Stimulated activated CD4-positive, alpha-beta T cell treated with anti-CD3 and anti-CD28 coated beads, Interleukin-15, amount 100 ng/mL, for 24 hours (primary cell): Measurements from ENCODE around the gene ZAR1L.

Experiments
- DNase-seq: peaks from one replicate; pipeline ENCODE4 v3.0.0-alpha.2; 2020

The ZAR1L gene

GRCh38 chr13:32300920-32301319 is 14.2 kb downstream of the ZAR1L start:
- DNase-seq: no peak

DNA sequence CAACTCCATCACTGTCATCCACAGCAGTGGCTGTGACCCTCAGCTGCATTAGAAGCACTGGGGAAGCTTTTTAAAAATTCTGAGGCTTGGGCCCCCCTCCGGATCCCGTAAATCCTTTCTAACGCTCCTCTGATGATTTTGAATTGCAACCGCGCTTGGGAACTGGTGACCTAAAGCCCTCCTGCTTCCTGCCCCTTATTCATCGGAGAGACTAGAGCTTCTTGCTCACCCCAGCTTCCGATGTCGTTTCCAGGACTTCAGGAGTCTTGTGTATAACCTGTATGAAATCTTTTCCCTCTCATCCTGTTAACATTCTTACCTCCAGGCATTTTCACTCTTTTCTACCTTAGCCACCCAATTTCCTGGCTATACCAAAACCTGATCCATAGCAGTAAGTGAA is 14.8 kb downstream of the ZAR1L start:
- DNase-seq: no peak

GRCh38 chr13:32299893-32300292 is 15.3 kb downstream of the ZAR1L start:
- DNase-seq: no peak

- no peak for DNase-seq
These were observed 16.5 kb downstream of the ZAR1L start for GRCh38 chr13:32298695-32299094.

GRCh38 chr13:32297206-32297605 is 18.0 kb downstream of the ZAR1L start:
- no peak for DNase-seq

DNA sequence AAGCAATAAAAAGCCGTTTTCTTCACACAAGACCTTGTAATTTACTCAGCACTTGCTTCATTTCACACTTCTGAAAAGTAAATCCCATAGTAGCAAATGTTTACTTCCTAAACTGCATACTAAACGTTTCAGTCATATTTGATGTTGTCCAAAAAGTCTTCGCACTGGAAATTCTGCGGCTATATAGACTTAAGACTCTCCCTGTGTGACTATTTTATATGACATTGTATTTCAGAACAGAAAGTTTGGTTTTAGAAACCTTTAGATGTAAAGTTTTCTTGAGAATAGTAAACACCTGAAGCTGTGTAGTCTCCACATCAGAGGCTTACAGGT is 29.6 kb downstream of the ZAR1L start:
- no peak for DNase-seq

- DNase-seq: no peak
These were observed 30.1 kb downstream of the ZAR1L start for GRCh38 chr13:32284927-32285632.

- no peak for DNase-seq
These were observed 33.0 kb downstream of the ZAR1L start for GRCh38 chr13:32282096-32282711.

DNA sequence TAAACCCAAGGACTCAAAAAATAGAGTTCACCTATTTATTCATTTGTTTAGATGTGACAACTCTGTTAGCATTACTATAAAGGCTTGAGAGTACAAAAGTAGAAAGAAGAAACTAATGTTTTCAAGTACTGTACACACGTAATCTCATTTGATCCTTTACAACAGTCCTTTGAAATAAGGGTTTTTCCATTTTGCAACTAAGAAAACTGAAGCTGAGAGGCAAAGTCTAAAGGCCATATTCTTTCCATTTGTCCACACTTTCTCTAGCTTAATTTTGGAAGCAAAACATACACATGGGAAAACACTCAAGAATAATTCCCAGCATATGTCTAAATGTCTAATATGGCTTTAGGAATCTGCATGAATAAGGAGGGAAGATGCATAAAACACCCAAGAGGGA is 34.1 kb downstream of the ZAR1L start:
- no peak for DNase-seq

DNA sequence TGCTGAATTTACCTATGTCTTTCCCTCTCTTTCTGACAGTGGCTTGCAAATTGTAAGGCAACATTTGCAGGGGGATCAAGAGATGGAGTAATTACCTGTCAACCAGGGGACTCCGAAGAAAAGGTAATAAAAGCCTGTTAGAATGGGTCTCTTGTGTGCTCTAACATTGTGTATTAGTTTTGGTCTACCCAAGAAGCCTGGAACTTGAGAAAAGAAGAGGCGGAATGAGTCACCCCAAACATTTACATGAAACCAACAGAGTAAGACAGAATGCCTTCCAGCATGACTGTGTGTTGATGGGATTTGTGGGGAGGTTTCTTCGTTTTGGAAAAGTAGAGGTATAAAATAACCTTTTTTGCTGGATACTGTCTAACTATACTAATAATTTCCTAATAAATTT is 36.7 kb downstream of the ZAR1L start:
- no peak for DNase-seq

DNA sequence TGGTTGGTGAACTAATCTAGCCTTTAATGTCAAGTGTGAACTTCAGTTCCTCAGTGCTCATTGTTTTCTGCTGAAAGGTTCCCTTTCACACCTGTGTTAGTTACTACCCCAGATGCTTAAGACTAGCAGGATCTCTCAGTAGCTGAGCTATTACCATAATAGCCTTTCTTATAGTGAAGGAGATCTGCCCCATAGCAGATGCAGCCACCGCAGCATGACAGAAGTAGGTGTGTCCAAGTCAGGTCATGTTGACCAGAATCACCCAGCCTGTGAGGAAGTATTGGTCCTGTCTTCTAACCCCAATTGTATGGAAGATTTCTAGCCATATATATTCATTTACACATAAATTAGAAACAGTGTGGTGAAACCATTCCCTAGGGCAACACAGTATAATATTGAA is 37.3 kb downstream of the ZAR1L start:
- no peak for DNase-seq

DNA sequence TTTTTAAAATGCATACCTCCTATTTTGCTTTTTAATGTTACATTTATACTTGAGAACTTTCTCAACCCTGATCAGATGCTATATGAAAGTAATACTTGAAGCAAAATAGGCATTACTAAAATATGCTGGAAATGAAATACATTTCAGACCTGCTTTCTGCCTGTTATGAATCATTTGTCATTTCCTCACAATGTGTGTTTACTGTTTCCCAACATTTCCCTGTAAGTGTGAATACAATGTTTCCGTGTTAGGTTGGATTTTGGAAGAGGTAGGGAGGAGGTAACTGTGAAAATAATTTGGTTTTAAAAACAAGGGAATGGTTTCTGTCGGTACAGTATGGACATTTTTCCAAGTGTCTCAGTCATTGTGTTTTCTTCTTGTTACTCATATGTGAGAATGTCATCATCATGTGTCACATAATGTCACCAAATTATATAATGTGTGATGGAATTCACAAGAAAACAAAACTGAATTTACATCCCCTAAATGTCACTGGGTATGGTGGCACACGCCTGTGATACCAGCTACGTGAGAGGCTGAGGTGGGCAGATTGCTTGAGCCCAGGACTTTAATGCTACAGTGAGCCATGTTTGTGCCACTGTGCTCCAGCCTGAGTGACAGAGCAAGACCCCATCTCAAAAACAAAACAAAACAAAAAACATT is 43.0 kb downstream of the ZAR1L start:
- DNase-seq: no peak

DNA sequence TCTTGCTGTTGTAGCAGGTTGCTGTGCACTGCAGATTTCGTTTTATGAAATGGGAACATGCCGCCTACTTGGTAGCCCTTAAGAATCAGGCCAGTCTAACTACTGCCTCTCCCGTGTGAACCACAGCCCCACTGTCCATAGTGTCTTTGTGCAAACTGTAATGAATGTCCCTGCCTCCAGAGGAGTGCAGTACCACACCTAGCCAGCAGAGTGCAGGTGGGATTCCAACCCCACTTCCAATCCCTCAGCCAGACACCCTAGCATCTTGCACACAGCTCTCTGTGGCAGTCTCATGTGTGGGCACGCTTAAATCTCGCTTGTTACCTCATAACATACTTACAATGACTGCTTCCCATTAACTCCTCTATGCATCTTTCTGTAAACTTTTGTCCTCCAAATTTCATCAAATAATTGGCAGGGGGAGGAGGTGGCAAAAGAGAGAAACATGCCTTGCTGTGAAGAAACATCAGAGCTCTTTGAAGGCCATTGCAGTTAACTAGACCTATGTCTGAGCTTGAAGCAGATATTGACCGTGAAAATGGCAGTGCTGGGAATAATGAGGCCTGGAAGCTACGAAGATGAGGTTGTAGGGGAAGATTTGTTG is 47.2 kb downstream of the ZAR1L start:
- peak; percentile 62 for DNase-seq

GRCh38 chr13:32266130-32266529 is 49.0 kb downstream of the ZAR1L start:
- no peak for DNase-seq

DNA sequence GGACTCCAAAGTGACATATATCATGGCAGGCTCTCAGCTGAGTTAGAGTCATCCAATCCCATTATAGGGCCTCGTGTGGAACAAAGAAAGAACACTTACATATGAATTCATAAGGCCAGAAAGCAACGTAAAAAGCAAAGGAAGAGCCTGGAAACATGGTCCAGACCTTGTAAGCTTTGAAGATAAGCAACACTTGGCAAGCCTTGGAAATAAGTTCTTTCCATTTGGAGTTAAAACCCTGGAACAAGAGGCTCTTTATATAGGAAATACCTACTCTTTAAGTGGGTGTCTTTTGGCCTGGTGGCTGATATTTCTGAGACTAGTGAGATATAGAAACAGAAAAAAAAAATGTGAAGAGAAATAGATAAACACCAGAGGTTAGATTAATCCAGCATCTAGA is 49.4 kb downstream of the ZAR1L start:
- no peak for DNase-seq

- DNase-seq: no peak
These were observed 50.8 kb downstream of the ZAR1L start for GRCh38 chr13:32264407-32264806.

- no peak for DNase-seq
These were observed 52.5 kb downstream of the ZAR1L start for GRCh38 chr13:32262619-32263018.

GRCh38 chr13:32262165-32262564 is 53.0 kb downstream of the ZAR1L start:
- DNase-seq: no peak

DNA sequence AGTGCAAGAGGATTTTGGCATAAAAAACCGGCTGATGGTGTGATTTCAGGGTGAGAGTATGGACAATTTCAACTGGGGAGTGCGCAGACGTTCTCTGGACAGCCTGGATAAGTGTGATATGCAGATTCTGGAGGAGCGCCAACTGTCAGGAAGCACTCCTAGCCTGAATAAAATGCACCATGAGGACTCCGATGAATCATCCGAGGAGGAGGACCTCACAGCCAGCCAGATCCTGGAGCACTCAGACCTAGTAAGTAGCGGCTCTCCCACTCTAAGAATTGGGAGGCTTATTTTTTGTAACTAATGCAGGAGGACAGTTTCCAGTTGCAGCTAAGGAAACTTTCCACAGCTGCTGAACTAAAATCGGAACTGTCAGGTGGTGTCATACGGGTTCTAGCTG is 53.6 kb downstream of the ZAR1L start:
- DNase-seq: no peak

DNA sequence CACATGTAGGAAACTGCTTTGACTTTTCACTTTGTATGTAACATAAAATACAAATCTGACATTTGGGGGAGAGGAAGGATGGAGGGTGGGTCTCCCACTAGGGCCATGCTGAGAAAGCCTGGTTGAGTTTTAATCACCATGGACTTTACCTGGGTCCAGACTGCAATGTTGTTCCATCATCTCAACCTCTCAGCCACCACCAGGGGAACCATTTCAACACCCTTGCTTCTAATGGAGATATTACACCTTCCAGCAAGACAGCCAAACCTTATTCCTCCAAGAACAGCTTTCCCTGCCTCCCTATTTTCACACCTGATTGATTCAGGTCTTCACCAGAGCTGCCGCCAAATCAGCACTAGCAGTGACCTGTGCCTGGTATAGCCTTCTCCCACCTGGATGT is 56.0 kb downstream of the ZAR1L start:
- no peak for DNase-seq

GRCh38 chr13:32257649-32258048 is 57.5 kb downstream of the ZAR1L start:
- no peak for DNase-seq

GRCh38 chr13:32256243-32256642 is 58.9 kb downstream of the ZAR1L start:
- no peak for DNase-seq

- DNase-seq: no peak
These were observed 59.4 kb downstream of the ZAR1L start for GRCh38 chr13:32255724-32256109.
